Mesendoderm (in vitro differentiated cells): ENCODE data around the gene RASIP1. TPM values are rescaled to one million over a fixed set of nuclear protein-coding genes. Genes with fewer than 3 reads are reported as not detected.
"Not testable (repeated sequence)": the region's sequence is repeated elsewhere in the genome, so short reads cannot be mapped to it uniquely, and the experiment has no call there.

Experiments
- DNase-seq: peaks from one replicate; pipeline ENCODE4 v3.0.0; 2013
- H2AK5ac ChIP-seq: 2 replicates; pipeline ENCODE4 v1.6.1; 2013; ENCODE audit warnings: low read length, inconsistent platforms
- H2BK120ac ChIP-seq: 2 replicates; pipeline ENCODE4 v1.6.1; 2013; ENCODE audit warnings: low read depth, mild to moderate bottlenecking, low read length, moderate library complexity, mixed read lengths
- H2BK15ac ChIP-seq: replicated peaks from 2 replicates; pipeline ENCODE4 v1.6.1; 2013; ENCODE audit warnings: low read depth, mild to moderate bottlenecking, moderate library complexity
- H2BK5ac ChIP-seq: 2 replicates; pipeline ENCODE4 v1.6.1; 2013; ENCODE audit warnings: low read length, inconsistent platforms
- H3K18ac ChIP-seq: 2 replicates; pipeline ENCODE4 v1.6.1; 2013; ENCODE audit warnings: mild to moderate bottlenecking, low read length, mixed read lengths
- H3K23ac ChIP-seq: one replicate; pipeline ENCODE4 v1.6.1; 2013; ENCODE audit warnings: low read length
- H3K27ac ChIP-seq: 2 replicates; pipeline ENCODE4 v1.5.1; 2013; ENCODE audit warnings: low read depth, mild to moderate bottlenecking, inconsistent platforms, low read length, moderate library complexity
- H3K27me3 ChIP-seq: 2 replicates; pipeline ENCODE4 v1.6.1; 2013; ENCODE audit warnings: low read length, control low read depth, mild to moderate bottlenecking, inconsistent platforms; ENCODE audit not compliant: insufficient read depth, poor library complexity
- H3K36me3 ChIP-seq: 2 replicates; pipeline ENCODE4 v1.6.1; 2013; ENCODE audit warnings: low read length, inconsistent platforms; ENCODE audit not compliant: control insufficient read depth, insufficient read depth
- H3K4ac ChIP-seq: one replicate; pipeline ENCODE4 v1.6.1; 2013; ENCODE audit warnings: low read depth, mild to moderate bottlenecking, low read length, moderate library complexity
- H3K4me1 ChIP-seq: 2 replicates; pipeline ENCODE4 v1.6.1; 2013; ENCODE audit warnings: low read depth, low read length, inconsistent platforms; ENCODE audit not compliant: control insufficient read depth
- H3K4me2 ChIP-seq: 2 replicates; pipeline ENCODE4 v1.6.1; 2013; ENCODE audit warnings: low read length
- H3K4me3 ChIP-seq: 2 replicates; pipeline ENCODE4 v1.5.1; 2013; ENCODE audit warnings: mild to moderate bottlenecking, low read length
- H3K56ac ChIP-seq: one replicate; pipeline ENCODE4 v1.6.1; 2013; ENCODE audit warnings: low read length
- H3K79me1 ChIP-seq: 2 replicates; pipeline ENCODE4 v1.6.1; 2013; ENCODE audit warnings: low read length, inconsistent platforms
- H3K79me2 ChIP-seq: 2 replicates; pipeline ENCODE4 v1.6.1; 2013; ENCODE audit warnings: mild to moderate bottlenecking, low read length; ENCODE audit not compliant: control insufficient read depth, insufficient read depth
- H3K9ac ChIP-seq: 2 replicates; pipeline ENCODE4 v1.6.1; 2013; ENCODE audit warnings: low read length, inconsistent platforms
- H4K5ac ChIP-seq: one replicate; pipeline ENCODE4 v1.6.1; 2013; ENCODE audit warnings: low read length
- H4K8ac ChIP-seq: one replicate; pipeline ENCODE4 v1.6.1; 2013; ENCODE audit warnings: low read depth, mild to moderate bottlenecking, control low read depth, low read length, moderate library complexity
- WGBS: extraction: QIAGEN DNeasy Blood & Tissue Kit; methylation state at CpG from one replicate; pipeline ENCODE4 v1.1.7; 2013; ENCODE audit warnings: low lambda C conversion rate, missing lambda C conversion rate; ENCODE audit not compliant: insufficient coverage; ENCODE audit errors: extremely low coverage; 5-methylcytosine and 5-hydroxymethylcytosine counted together
- polyA plus RNA-seq, 2 experiments: library from polyadenylated mRNA; stranded (reverse); fragments of 200-250 nt; gene quantifications; one replicate each; pipeline ENCODE4 v1.2.3, GENCODE V29; 2013

RASIP1 gene
- polyA plus RNA-seq (2013, experiment 1 of 2): 3.3 TPM
- 3.7 TPM for polyA plus RNA-seq (2013, experiment 2 of 2)

DNA sequence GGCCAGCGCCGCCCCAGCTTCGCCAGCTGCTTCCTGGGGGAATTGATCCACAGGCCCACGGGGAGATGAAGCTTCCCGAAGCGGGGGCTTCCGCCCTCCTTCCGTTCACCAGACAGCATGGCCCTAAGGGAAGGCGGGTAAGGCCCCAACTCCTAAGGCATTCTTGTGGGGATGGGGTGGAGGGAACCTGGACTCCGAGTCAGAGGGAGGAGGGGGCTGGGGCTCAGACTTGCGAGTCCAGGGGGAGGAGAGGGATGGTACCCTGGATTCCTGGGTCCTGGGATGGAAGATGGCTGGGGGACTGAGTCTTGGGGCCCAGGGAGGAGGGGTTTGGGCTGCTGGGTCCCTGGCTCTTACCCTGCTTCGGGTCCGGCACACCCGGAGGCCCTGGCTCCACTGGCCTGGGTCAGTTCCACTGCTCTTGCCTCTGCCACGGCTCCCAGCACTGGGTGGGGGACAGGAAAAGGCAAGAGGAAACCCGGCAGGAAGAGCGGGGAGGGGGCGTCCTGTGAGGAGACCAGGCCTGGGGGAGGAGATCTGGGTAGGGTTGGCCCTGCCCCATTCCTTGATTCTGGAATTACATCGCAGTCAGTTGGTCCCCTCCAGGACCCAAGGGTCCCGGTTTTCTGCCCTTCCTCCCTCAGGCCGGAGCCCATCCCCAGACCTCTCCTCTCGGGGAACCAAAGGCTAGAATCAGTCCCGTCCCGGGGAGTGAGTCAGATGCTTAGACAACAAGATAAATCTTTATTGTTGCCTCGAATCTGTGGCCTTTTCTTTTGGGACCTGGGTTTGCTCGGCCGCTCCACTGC, at the start of gene RASIP1:
TSS of gene RASIP1 (minus strand) at position 447 of the 809 bp plus-strand sequence. CDS start at position 119, 328 bp downstream.
- H3K23ac ChIP-seq: no peak within 1 kb of the TSS
- H3K79me1 ChIP-seq: no peaks in the 10 kb centered on the region
- H3K27ac ChIP-seq: no peak within 1 kb of the TSS
- no peak within 1 kb of the TSS for H4K5ac ChIP-seq
- peak within 1 kb of the TSS; percentile 59 for H3K9ac ChIP-seq
- no peaks in the 10 kb centered on the region for H3K79me2 ChIP-seq
- peak within 1 kb of the TSS; percentile 83 for H3K56ac ChIP-seq
- peaks cover 4% of the 10 kb centered on the region for H3K27me3 ChIP-seq
- H3K4me3 ChIP-seq: no peak within 1 kb of the TSS
- H2BK15ac ChIP-seq: no peak within 1 kb of the TSS
- no peak within 1 kb of the TSS for H2BK5ac ChIP-seq
- no peak within 1 kb of the TSS for H2AK5ac ChIP-seq
- H3K36me3 ChIP-seq: no peaks in the 10 kb centered on the region
- H3K4me2 ChIP-seq: peak within 1 kb of the TSS; percentile 95
- no peak for DNase-seq
- no CpG with 5 or more reads among the region's 27 CpGs for WGBS
- peaks cover 5% of the 10 kb centered on the region for H3K4me1 ChIP-seq
- H2BK120ac ChIP-seq: no peak within 1 kb of the TSS
- no peak within 1 kb of the TSS for H3K18ac ChIP-seq
- no peak within 1 kb of the TSS for H3K4ac ChIP-seq
- H4K8ac ChIP-seq: no peak within 1 kb of the TSS

DNA sequence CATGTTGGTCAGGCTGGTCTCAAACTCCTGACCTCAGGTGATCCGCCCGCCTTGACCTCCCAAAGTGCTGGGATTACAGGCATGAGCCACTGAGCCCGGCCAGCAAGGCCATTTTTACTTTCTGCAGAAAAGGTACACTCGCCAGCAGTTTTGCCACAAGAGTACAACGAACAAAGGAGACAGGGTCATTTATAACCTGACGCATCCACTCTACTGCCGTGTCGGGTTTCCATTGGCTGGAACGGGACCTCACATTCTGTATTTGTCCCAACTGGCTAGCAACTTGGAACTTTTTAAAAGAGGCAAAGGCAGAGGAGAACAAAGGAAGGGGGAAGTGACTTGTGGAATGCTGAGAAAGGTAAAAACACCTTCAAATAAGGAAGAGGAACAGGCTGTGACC, 46.9 kb upstream of the RASIP1 start:
- H3K4me1 ChIP-seq, DNase-seq, H4K8ac ChIP-seq, H3K79me2 ChIP-seq, H3K4me2 ChIP-seq, H3K27ac ChIP-seq, H3K18ac ChIP-seq, H2AK5ac ChIP-seq, H3K79me1 ChIP-seq, H2BK5ac ChIP-seq, H3K56ac ChIP-seq, H3K36me3 ChIP-seq, H3K4ac ChIP-seq, H3K9ac ChIP-seq, H2BK15ac ChIP-seq, H3K4me3 ChIP-seq, H3K23ac ChIP-seq, H3K27me3 ChIP-seq, H2BK120ac ChIP-seq, H4K5ac ChIP-seq: not testable (repeated sequence)
- no CpG with 5 or more reads among the region's 9 CpGs for WGBS

DNA sequence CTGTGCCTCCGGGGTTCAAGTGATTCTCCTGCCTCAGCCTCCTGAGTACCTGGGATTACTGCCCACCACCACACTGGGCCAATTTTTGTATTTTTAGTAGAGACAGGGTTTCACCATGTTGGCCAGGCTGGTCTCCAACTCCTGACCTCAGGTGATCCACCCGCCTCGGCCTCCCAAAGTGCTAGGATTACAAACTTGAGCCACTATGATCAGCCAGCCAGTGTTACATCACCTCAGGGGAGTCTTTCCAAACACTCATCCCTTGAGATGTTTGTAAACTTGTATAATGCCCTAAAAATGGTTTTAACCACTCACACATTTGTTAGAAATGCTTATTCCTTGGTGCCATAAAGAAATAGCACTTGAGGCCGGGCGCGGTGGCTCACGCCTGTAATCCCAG, 46.0 kb upstream of the RASIP1 start:
- H3K79me2 ChIP-seq, H2AK5ac ChIP-seq, H4K5ac ChIP-seq, H2BK5ac ChIP-seq, H3K9ac ChIP-seq, H3K18ac ChIP-seq, DNase-seq, H3K56ac ChIP-seq, H3K4ac ChIP-seq, H2BK120ac ChIP-seq, H3K23ac ChIP-seq, H2BK15ac ChIP-seq, H3K27me3 ChIP-seq, H3K36me3 ChIP-seq, H3K79me1 ChIP-seq, H4K8ac ChIP-seq, H3K4me2 ChIP-seq, H3K27ac ChIP-seq, H3K4me3 ChIP-seq, H3K4me1 ChIP-seq: not testable (repeated sequence)
- no CpG with 5 or more reads among the region's 7 CpGs for WGBS

DNA sequence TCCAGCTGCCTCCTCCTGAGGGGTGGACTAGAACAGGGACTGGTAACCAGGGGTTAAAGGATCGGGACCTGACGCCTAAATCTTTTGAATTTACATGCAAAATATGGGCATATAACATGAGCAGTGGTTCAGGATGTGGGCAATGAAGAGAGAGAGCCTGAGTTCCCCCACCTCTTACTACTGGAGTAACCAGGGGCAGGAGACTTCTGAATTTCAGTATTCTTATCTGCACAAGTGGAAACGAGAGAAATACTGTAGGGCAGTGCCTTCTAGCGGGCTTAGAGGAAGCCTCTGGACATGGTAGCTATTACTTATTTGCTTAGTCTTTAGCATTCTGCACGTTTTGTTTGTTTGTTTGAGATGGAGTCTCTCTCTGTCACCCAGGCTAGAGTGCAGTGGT, 44.1 kb upstream of the RASIP1 start:
- H3K4ac ChIP-seq: no peak overlapping the region
- H3K4me1 ChIP-seq: no peaks in the 10 kb centered on the region
- WGBS: no CpG with 5 or more reads among the region's 5 CpGs
- H3K4me2 ChIP-seq: no peak overlapping the region
- H2BK5ac ChIP-seq: no peak overlapping the region
- no peak overlapping the region for H2AK5ac ChIP-seq
- no peaks in the 10 kb centered on the region for H3K27me3 ChIP-seq
- H3K9ac ChIP-seq: no peak overlapping the region
- no peaks in the 10 kb centered on the region for H3K36me3 ChIP-seq
- no peak overlapping the region for H3K18ac ChIP-seq
- no peak overlapping the region for H3K56ac ChIP-seq
- no peak overlapping the region for H4K8ac ChIP-seq
- H3K27ac ChIP-seq: no peak overlapping the region
- no peak for DNase-seq
- no peak overlapping the region for H3K4me3 ChIP-seq
- no peaks in the 10 kb centered on the region for H3K79me2 ChIP-seq
- no peak overlapping the region for H3K23ac ChIP-seq
- H2BK120ac ChIP-seq: no peak overlapping the region
- no peak overlapping the region for H2BK15ac ChIP-seq
- no peak overlapping the region for H4K5ac ChIP-seq
- no peaks in the 10 kb centered on the region for H3K79me1 ChIP-seq

DNA sequence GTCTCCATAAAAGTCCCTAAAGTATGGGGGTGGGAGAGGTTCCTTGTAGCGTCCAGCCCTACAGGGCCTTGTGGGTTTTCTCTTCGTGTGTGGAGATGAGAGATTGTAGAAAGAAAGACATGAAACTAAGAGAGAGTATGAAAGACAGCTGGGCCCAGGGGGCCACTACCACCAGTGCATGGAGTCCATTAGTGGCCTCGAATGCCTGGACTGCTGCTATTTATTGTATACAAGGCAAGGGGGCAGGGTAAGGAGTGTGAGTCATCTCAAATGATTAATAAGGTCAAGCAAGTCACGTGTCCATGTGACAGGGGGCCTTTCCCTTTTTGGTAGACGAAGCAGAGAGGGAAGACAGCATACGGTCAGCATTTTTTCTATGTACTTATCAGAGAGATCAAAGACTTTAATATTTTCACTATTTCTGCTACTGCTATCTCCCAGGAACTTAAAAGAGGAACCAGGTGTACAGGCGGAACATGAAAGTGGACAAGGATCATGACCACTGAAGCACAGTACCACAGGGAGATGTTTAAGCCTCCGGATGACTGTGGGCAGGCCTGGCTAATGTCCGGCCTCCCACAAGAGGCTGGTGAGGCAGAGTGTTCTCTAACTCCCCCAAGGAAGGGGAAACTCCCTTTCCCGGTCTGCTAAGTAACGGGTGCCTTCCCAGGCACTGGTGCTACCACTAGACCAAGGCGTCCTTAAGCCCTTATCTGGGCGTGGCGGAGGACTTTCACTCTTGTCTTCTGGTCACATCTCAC, 40.4 kb upstream of the RASIP1 start:
- Histone ChIP-seq H3K4ac (no peak overlapping the region), H3K56ac (no peak overlapping the region), H3K36me3 (no peaks in the 10 kb centered on the region), H2AK5ac (no peak overlapping the region), H3K18ac (no peak overlapping the region), H2BK120ac (no peak overlapping the region), H3K23ac (no peak overlapping the region), H3K4me1 (no peaks in the 10 kb centered on the region), H4K5ac (no peak overlapping the region), H2BK5ac (no peak overlapping the region), H2BK15ac (no peak overlapping the region), H4K8ac (no peak overlapping the region), H3K27ac (no peak overlapping the region), H3K79me2 (no peaks in the 10 kb centered on the region), H3K4me3 (no peak overlapping the region), H3K9ac (no peak overlapping the region), H3K4me2 (no peak overlapping the region), H3K79me1 (no peaks in the 10 kb centered on the region), H3K27me3 (no peaks in the 10 kb centered on the region)
- WGBS: no CpG with 5 or more reads among the region's 14 CpGs
- DNase-seq: no peak
